Ureter (tissue), 1 donor: Measurements from ENCODE around the gene D2HGDH. TPM values are rescaled to one million over a fixed set of nuclear protein-coding genes. Genes with fewer than 3 reads are reported as not detected.
A peak's percentile ranks its signal among the peaks of the same experiment; 100 is the strongest.

ENCODE experiments used
- DNase-seq: peaks from one replicate; pipeline ENCODE4 v3.0.0-alpha.2; 2020; ENCODE audit warnings: low spot score
- total RNA-seq: library from RNA; stranded (reverse); gene quantifications from one replicate; pipeline ENCODE4 v1.2.4, GENCODE V29; 2023
- donor health status: DM: yes; HTN: yes; CAD: no.

The D2HGDH gene
- total RNA-seq, result 67.7 TPM

GRCh38 chr2:241734467-241735208, at the start of gene D2HGDH:
TSS of gene D2HGDH (plus strand) at chr2:241734630. CDS start at chr2:241735225, 595 bp downstream.
- peak; percentile 95 for DNase-seq

- DNase-seq, result no peak
Observed at GRCh38 chr2:241686324-241686649, 48.1 kb upstream of the D2HGDH start.

GRCh38 chr2:241686650-241687425, 47.6 kb upstream of the D2HGDH start, which contains the start of gene DTYMK:
TSS of gene DTYMK (minus strand) at chr2:241686815. CDS start at chr2:241686783, 32 bp downstream.
- DNase-seq, result peak; percentile 95

GRCh38 chr2:241689306-241689705, 45.1 kb upstream of the D2HGDH start:
- DNase-seq, result no peak

GRCh38 chr2:241690202-241690717, 44.2 kb upstream of the D2HGDH start:
- no peak for DNase-seq

- no peak for DNase-seq
Observed at GRCh38 chr2:241692448-241692847, 42.0 kb upstream of the D2HGDH start.

- no peak for DNase-seq
Observed at GRCh38 chr2:241695651-241696050, 38.8 kb upstream of the D2HGDH start.

- DNase-seq, result no peak
Observed at GRCh38 chr2:241701149-241701398, 33.4 kb upstream of the D2HGDH start.

GRCh38 chr2:241701399-241702154, 32.9 kb upstream of the D2HGDH start, which contains the start of gene ING5:
TSS of gene ING5 (plus strand) at chr2:241702039. CDS start at chr2:241702066, 27 bp downstream.
- peak; percentile 97 for DNase-seq

- DNase-seq, result peak; percentile 89
Observed at GRCh38 chr2:241702155-241703031, 32.0 kb upstream of the D2HGDH start.

- DNase-seq, result no peak
Observed at GRCh38 chr2:241703032-241703604, 31.3 kb upstream of the D2HGDH start.

GRCh38 chr2:241706537-241706936, 27.9 kb upstream of the D2HGDH start:
- DNase-seq, result no peak

- DNase-seq, result no peak
Observed at GRCh38 chr2:241708879-241709278, 25.6 kb upstream of the D2HGDH start.

GRCh38 chr2:241719093-241719492, 15.3 kb upstream of the D2HGDH start:
- no peak for DNase-seq

GRCh38 chr2:241720099-241720498, 14.3 kb upstream of the D2HGDH start:
- no peak for DNase-seq

- DNase-seq, result no peak
Observed at GRCh38 chr2:241720560-241720959, 13.9 kb upstream of the D2HGDH start.

GRCh38 chr2:241721852-241722251, 12.6 kb upstream of the D2HGDH start:
- no peak for DNase-seq

GRCh38 chr2:241722896-241723454, 11.5 kb upstream of the D2HGDH start:
- DNase-seq, result no peak

GRCh38 chr2:241724259-241724974, 10.0 kb upstream of the D2HGDH start:
- no peak for DNase-seq
